Measurements from ENCODE around the gene PALD1. TPM values are rescaled to one million over a fixed set of nuclear protein-coding genes. Genes with fewer than 3 reads are reported as not detected.

Gene PALD1
- total and polyA plus RNA-seq, 2 of the 4 experiments (the other 2 are of a cell fraction), result 0.12 to 0.18 TPM

DNA sequence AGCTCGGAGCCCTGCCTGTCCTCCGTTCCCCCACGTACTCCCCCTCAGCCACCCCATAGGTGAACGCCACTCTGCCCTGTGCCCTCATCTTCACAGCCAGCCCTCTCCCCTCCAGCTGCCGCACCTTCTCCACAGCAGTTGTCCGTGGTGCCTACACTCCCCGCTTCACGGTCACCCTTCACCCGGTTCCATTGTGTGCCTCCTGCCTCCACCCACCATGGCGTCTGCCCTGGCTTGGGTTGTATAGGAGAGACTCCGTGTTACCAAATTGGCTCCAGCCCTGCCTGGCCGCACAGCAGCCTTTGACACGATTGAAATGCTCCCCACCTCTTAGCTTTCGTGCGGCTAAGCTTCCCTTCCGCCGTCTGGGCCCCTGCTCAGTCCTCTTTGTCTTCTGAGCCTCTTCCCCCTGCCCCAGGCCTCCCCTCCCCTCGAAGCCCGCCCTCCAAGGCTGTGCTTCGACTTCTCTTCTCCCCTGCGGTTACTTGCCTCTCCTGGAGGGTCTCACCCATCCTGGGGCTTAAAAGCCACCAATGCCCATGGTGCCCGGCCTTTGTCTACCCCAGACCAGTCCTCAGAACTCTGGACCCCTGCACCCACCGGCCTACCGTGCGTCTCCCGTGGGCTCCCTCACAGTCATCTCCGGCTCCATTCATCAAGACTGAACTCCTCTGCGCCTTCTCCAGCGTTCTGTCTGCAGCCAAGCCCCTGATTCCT, 18.6 kb upstream of the PALD1 start:
- Histone ChIP-seq H3K9me3 (ENCODE audit: control insufficient read depth, insufficient read depth, low read length) (no peaks in the 10 kb centered on the region), H2BK5ac (ENCODE audit: low read depth, low read length, poor library complexity, severe bottlenecking) (no peak overlapping the region), H2AK9ac (replicated peaks; ENCODE audit: low read depth, low read length, poor library complexity) (no peak overlapping the region), H3K18ac (ENCODE audit: low read depth, low read length) (no peak overlapping the region), H2BK15ac (ENCODE audit: low read depth, low read length) (no peak overlapping the region), H3K9ac (ENCODE audit: low read depth, low read length) (no peak overlapping the region), H2BK20ac (ENCODE audit: low read depth, low read length) (no peak overlapping the region), H3K27ac (ENCODE audit: insufficient read depth, low read length) (no peak overlapping the region), H2AFZ (replicated peaks; ENCODE audit: low read length, poor library complexity) (no peak overlapping the region), H3K4me2 (ENCODE audit: low read depth, low read length) (no peak overlapping the region), H2AK5ac (ENCODE audit: low read depth, low read length) (no peak overlapping the region), H3K4me3 (ENCODE audit: insufficient read depth, low read depth, low read length) (no peak overlapping the region), H4K5ac (ENCODE audit: low read depth, low read length) (no peak overlapping the region), H3K4ac (ENCODE audit: low read depth, low read length) (no peak overlapping the region), H3K23ac (ENCODE audit: low read depth, low read length) (no peak overlapping the region), H4K8ac (ENCODE audit: low read depth in 2 of 2, low read length in 2 of 2) (no peak overlapping the region), H4K20me1 (ENCODE audit: insufficient read depth, low read length) (no peaks in the 10 kb centered on the region), H3K14ac (replicated peaks; ENCODE audit: low read depth, low read length) (no peak overlapping the region), H3K4me1 (ENCODE audit: control insufficient read depth, insufficient read depth, low read length) (peaks cover 2% of the 10 kb centered on the region; the same call in 1 of the 2 replicates), H3K79me1 (ENCODE audit: low read depth in 1 of 2, low read length in 2 of 2) (no peaks in the 10 kb centered on the region), H2BK120ac (ENCODE audit: low read depth, low read length) (no peak overlapping the region), H3K27me3 (ENCODE audit: control insufficient read depth, insufficient read depth, low read length) (peaks cover 30% of the 10 kb centered on the region), H3K36me3 (ENCODE audit: control insufficient read depth, insufficient read depth, low read length) (no peaks in the 10 kb centered on the region), H3K56ac (ENCODE audit: extremely low read depth, insufficient read depth, low read length) (no peak overlapping the region), H4K91ac (ENCODE audit: insufficient read depth, low read depth, low read length) (no peak overlapping the region), H3K9me1 (ENCODE audit: insufficient read depth, low read length) (no peaks in the 10 kb centered on the region; the same call in 1 of the 2 replicates)
- ATAC-seq (ENCODE audit: low read depth), result no peak
- 82% methylated on average over 10 of the region's 29 CpGs; no CpG with 5 or more reads in 1 of the 2 experiments for WGBS, 2 experiments (ENCODE audit: extremely low coverage in 2 of 2, insufficient read length in 1 of 2)
- POLR2A ChIA-PET (ENCODE audit: unreplicated experiment), result no interaction called here
- DNase-seq, result no peak
- in situ Hi-C loops (cut with MboI; ENCODE audit: low sequenced_read_pairs), result loop anchor here (5.0 kb wide), 2 partner anchors 77 to 302 kb away; no protein-coding TSS in a partner anchor
- CTCF ChIA-PET, result interaction anchor here (1.6 kb wide), 1 partner anchor 9 kb away, joined by 4 read pairs; no protein-coding TSS in a partner anchor
- no TSS peak for BruUV-seq (replicated peaks)
- dilution Hi-C loops (cut with HindIII; ENCODE audit: low sequenced_read_pairs, unreplicated experiment), result no loop called here
- intact Hi-C loops (cut with micrococcal nuclease), result loop anchor here (5.0 kb wide), 1 partner anchor 422 kb away; no protein-coding TSS in a partner anchor
- TF ChIP-seq SMC3 (IDR thresholded peaks at IDR 0.05; ENCODE audit: low read depth, low read length), result no peak
- TF ChIP-seq BHLHE40 (IDR thresholded peaks at IDR 0.05; ENCODE audit: low read depth, low read length), result no peak
- no peak for TF ChIP-seq RFX5 (IDR thresholded peaks at IDR 0.05; ENCODE audit: low read depth, low read length)
- TF ChIP-seq RCOR1 (IDR thresholded peaks at IDR 0.05; ENCODE audit: insufficient replicate concordance, low read length), result no peak
- TF ChIP-seq POLR2A (IDR thresholded peaks at IDR 0.05; ENCODE audit: low read depth, low read length), result no peak
- TF ChIP-seq CHD1 (IDR thresholded peaks at IDR 0.05; ENCODE audit: low read depth, low read length), result no peak
- TF ChIP-seq, protein P1, sequence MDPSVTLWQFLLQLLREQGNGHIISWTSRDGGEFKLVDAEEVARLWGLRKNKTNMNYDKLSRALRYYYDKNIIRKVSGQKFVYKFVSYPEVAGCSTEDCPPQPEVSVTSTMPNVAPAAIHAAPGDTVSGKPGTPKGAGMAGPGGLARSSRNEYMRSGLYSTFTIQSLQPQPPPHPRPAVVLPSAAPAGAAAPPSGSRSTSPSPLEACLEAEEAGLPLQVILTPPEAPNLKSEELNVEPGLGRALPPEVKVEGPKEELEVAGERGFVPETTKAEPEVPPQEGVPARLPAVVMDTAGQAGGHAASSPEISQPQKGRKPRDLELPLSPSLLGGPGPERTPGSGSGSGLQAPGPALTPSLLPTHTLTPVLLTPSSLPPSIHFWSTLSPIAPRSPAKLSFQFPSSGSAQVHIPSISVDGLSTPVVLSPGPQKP (IDR thresholded peaks at IDR 0.05; ENCODE audit: borderline replicate concordance, low read depth, low read length), result no peak
- TF ChIP-seq MXI1 (IDR thresholded peaks at IDR 0.05; ENCODE audit: borderline replicate concordance, low read depth, low read length), result no peak
- no peak for TF ChIP-seq MAFK (IDR thresholded peaks at IDR 0.05; ENCODE audit: low read depth, low read length)
- TF ChIP-seq RAD21 (IDR thresholded peaks at IDR 0.05; ENCODE audit: low read length), result no peak
- no peak for TF ChIP-seq CTCF (conservative IDR thresholded peaks at IDR 0.05; ENCODE audit: low read depth, low read length)
- no peak for TF ChIP-seq CEBPB (IDR thresholded peaks at IDR 0.05; ENCODE audit: low read depth, low read length)
- TF ChIP-seq USF2 (IDR thresholded peaks at IDR 0.05; ENCODE audit: low read depth, low read length), result no peak
- no peak for TF ChIP-seq MAZ (IDR thresholded peaks at IDR 0.05; ENCODE audit: borderline replicate concordance, low read depth, low read length)
- no peak for TF ChIP-seq FOS (IDR thresholded peaks at IDR 0.05; ENCODE audit: low read depth, low read length)

All from IMR-90 (cell line).